ENCODE data around the gene ALDH1A3. TPM values are rescaled to one million over a fixed set of nuclear protein-coding genes. Genes with fewer than 3 reads are reported as not detected.

Gene ALDH1A3
- total RNA-seq = 38.6 and 71.9 TPM in 2 replicates

GRCh38 chr15:100879464-100880138 is at the start of gene ALDH1A3:
Gene ALDH1A3, plus strand, starts transcription at chr15:100879831. Its CDS starts 77 bp downstream, at chr15:100879908.

GRCh38 chr15:100918690-100919480 is 39.3 kb downstream of the ALDH1A3 start, which contains the start of gene LRRK1:
Gene LRRK1, plus strand, starts transcription at chr15:100919357. Its CDS starts 5,276 bp downstream, at chr15:100924633.

Small RNA genes within 50 kb of the gene (small RNA-seq; reads per million reads assigned to genes)
- not detected for gene AC015712.3

Other genes starting within 250 kb of the ALDH1A3 start
- 11.0 and 13.4 TPM in 2 replicates for gene LRRK1, start 39.5 kb downstream of the ALDH1A3 start, total RNA-seq